K562 (cell line): ENCODE data around the gene ADK. TPM values are rescaled to one million over a fixed set of nuclear protein-coding genes. Genes with fewer than 3 reads are reported as not detected.
A peak's percentile ranks its signal among the peaks of the same experiment; 100 is the strongest.

ENCODE experiments used
- CBX3 ChIP-seq, 2 experiments: IDR thresholded peaks; 1 replicate in 1 of 2; 2 replicates in 1 of 2; pipeline ENCODE4 v1.6.1; 2012; ENCODE audit warnings: inconsistent platforms in 2 of 2, low read length in 2 of 2, borderline replicate concordance in 1 of 2, control low read depth in 1 of 2
- CEBPZ ChIP-seq: fragments of 150-350 bp; IDR thresholded peaks from 2 replicates; pipeline ENCODE4 v1.6.1; 2014; ENCODE audit warnings: low read depth, mild to moderate bottlenecking, low read length, borderline replicate concordance
- CREBBP ChIP-seq: IDR thresholded peaks from one replicate; pipeline ENCODE4 v1.6.1; 2012; ENCODE audit warnings: low read depth, mild to moderate bottlenecking, control low read depth, inconsistent platforms, low read length
- DPF2 ChIP-seq: fragments of 450-650 bp; IDR thresholded peaks from 2 replicates; pipeline ENCODE4 v1.6.1; 2016
- EP400 ChIP-seq: fragments of 450-650 bp; IDR thresholded peaks from 2 replicates; pipeline ENCODE4 v1.6.1; 2017; ENCODE audit warnings: antibody characterized with exemption, mild to moderate bottlenecking, moderate library complexity
- KHSRP ChIP-seq: fragments of 450-650 bp; IDR thresholded peaks from 2 replicates; pipeline ENCODE4 v1.6.1; 2017
- LEF1 ChIP-seq: fragments of 450-650 bp; IDR thresholded peaks from 2 replicates; pipeline ENCODE4 v1.6.1; 2016; ENCODE audit warnings: mild to moderate bottlenecking
- NCOA6 ChIP-seq: fragments of 450-650 bp; IDR thresholded peaks from 2 replicates; pipeline ENCODE4 v1.6.1; 2017; ENCODE audit warnings: mild to moderate bottlenecking
- PHB ChIP-seq: fragments of 250-450 bp; sonication (Bioruptor Pico); IDR thresholded peaks from 2 replicates; pipeline ENCODE4 v1.5.0; 2021
- POLR2B ChIP-seq: fragments of 450-650 bp; IDR thresholded peaks from 2 replicates; pipeline ENCODE4 v1.6.1; 2018; ENCODE audit warnings: low read depth; ENCODE audit not compliant: partially characterized antibody
- PTRF ChIP-seq: fragments of 450-650 bp; IDR thresholded peaks from 2 replicates; pipeline ENCODE4 v1.6.1; 2016; ENCODE audit warnings: mild to moderate bottlenecking, missing genetic modification characterization, missing compliant biosample characterization
- RHOXF2B ChIP-seq: fragments of 250-450 bp; sonication (Bioruptor Pico); conservative IDR thresholded peaks from 2 replicates; pipeline ENCODE4 v1.5.1; 2021
- SNRNP70 ChIP-seq: fragments of 200-400 bp; formaldehyde crosslinking; optimal IDR thresholded peaks from 2 replicates; pipeline ENCODE3; 2017; ENCODE audit warnings: low read depth, low read length
- YY1 ChIP-seq, 3 experiments: IDR thresholded peaks; 2 replicates each; pipeline ENCODE4 v1.6.1; 2011; ENCODE audit warnings: low read length in 2 of 3, mild to moderate bottlenecking in 2 of 3, moderate library complexity in 2 of 3, borderline replicate concordance in 1 of 3, control low read depth in 1 of 3, low read depth in 1 of 3; ENCODE audit not compliant: insufficient read depth in 3 of 3, insufficient replicate concordance in 2 of 3, control insufficient read depth in 1 of 3, insufficient read length in 1 of 3; ENCODE audit errors: extremely low read depth in 1 of 3
- ZBTB17 ChIP-seq: fragments of 450-650 bp; formaldehyde crosslinking; IDR thresholded peaks from 2 replicates; pipeline ENCODE4 v1.4.0; 2020; ENCODE audit warnings: mild to moderate bottlenecking
- ZNF217 ChIP-seq: sonication (generic); formaldehyde crosslinking; IDR thresholded peaks from 2 replicates; pipeline ENCODE4 v1.8.0; 2022; ENCODE audit warnings: mild to moderate bottlenecking, missing genetic modification reagents
- ZNF232 ChIP-seq: sonication (generic); formaldehyde crosslinking; IDR thresholded peaks from 2 replicates; pipeline ENCODE4 v1.8.0; 2022; ENCODE audit warnings: mild to moderate bottlenecking, missing genetic modification reagents
- ZNF695 ChIP-seq: fragments of 450-650 bp; formaldehyde crosslinking; IDR thresholded peaks from 2 replicates; pipeline ENCODE4 v1.4.0; 2020; ENCODE audit warnings: mild to moderate bottlenecking, moderate library complexity
- ZNF766 ChIP-seq: fragments of 200-800 bp; sonication (Bioruptor generic); conservative IDR thresholded peaks from 2 replicates; pipeline ENCODE4 v1.6.1; 2016; ENCODE audit warnings: missing genetic modification characterization, missing compliant biosample characterization
- polyA plus RNA-seq, 8 experiments: library from polyadenylated mRNA; depleted of rRNA in 4 of 8; stranded (reverse) in 5 of 8; unstranded in 3 of 8; fragments of >200 nt; fragmentation: Nextera tagmentation in 2 of 8; fragmentation: Illumina TruSeq in 1 of 8; extraction: Ambion mirVana in 2 of 8; extraction: Trizol in 1 of 8; gene quantifications; 2 replicates each; pipeline versions ENCODE4 v1.2.1 to v1.2.3, GENCODE V29; 2011 to 2014; ENCODE audit warnings: inconsistent platforms in 1 of 8, missing spikeins in 1 of 8
- total RNA-seq, 7 experiments: library from RNA; depleted of rRNA in 6 of 7; stranded (reverse); fragments of >200 nt in 6 of 7; fragmentation: Illumina TruSeq in 2 of 7; extraction: Trizol in 2 of 7; gene quantifications; 2 replicates each; pipeline versions ENCODE4 v1.2.1 to v1.2.3, GENCODE V29; 2011 to 2021; ENCODE audit warnings: low replicate concordance in 1 of 7
- TF ChIP-seq, protein P1 (sequence below): fragments of 450-650 bp; conservative IDR thresholded peaks from 2 replicates; pipeline ENCODE4 v1.6.1; 2016; ENCODE audit warnings: missing genetic modification characterization, low read depth, mild to moderate bottlenecking, missing compliant biosample characterization, moderate library complexity
- TF ChIP-seq, protein P2 (sequence below): fragments of 250-450 bp; sonication (Bioruptor Pico); IDR thresholded peaks from 2 replicates; pipeline ENCODE4 v1.5.1; 2021; ENCODE audit warnings: mild to moderate bottlenecking
- TF ChIP-seq, protein P3 (sequence below): sonication (generic); formaldehyde crosslinking; IDR thresholded peaks from 2 replicates; pipeline ENCODE4 v1.8.0; 2022; ENCODE audit warnings: missing genetic modification reagents, mild to moderate bottlenecking, moderate library complexity, borderline replicate concordance

ADK gene
- total and polyA plus RNA-seq, 9 of the 15 experiments (the other 6 are each of a cell fraction or from before 2014, with no cell fraction given), result 54.2 to 97.8 (median 73.6) TPM

DNA sequence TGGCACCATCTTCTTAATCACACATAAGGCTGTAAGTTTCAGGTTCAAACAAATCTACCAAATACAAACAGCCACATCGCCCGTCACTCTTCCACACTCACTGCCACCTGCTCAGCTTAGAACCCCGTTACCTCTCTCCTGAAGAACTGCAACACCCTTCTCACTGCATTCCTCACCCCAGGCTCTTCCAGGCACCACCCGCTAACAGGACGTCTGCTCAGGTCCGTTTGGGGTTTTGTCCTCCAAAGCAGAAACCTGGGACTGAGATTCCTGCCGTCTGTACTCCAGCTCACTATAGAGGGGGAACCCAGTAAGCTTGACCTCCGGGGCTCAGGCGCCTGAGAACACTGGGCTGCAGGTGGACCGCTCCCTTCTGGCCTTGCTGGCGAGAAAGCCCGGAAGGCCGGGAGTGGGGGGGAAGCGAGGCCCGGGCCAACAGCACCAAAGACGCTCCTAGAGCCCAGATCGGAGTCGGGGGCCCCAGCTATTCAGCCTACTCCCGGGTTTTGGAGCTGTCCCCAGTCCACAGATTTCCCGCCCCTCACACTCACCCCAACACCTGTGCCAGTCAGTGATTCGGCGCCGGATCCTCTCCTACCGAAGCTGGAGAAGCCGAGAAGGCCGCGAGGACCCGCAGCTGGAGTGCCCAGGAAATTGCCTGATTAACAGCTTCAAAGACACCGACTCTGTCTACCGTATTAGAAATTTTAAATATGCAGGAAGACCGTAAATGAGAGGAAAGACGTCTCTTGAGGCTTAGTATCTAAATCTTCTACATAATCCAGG lies 624 bp upstream of the ADK start, which contains the start of gene AP3M1 (continued):
- TF ChIP-seq ZBTB17, result peak; percentile 60; the same call in 1 of the 2 replicates
- TF ChIP-seq, protein P1, sequence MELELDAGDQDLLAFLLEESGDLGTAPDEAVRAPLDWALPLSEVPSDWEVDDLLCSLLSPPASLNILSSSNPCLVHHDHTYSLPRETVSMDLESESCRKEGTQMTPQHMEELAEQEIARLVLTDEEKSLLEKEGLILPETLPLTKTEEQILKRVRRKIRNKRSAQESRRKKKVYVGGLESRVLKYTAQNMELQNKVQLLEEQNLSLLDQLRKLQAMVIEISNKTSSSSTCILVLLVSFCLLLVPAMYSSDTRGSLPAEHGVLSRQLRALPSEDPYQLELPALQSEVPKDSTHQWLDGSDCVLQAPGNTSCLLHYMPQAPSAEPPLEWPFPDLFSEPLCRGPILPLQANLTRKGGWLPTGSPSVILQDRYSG (tag), result no peak
- no peak for TF ChIP-seq CREBBP
- no peak for TF ChIP-seq SNRNP70
- TF ChIP-seq, protein P2, sequence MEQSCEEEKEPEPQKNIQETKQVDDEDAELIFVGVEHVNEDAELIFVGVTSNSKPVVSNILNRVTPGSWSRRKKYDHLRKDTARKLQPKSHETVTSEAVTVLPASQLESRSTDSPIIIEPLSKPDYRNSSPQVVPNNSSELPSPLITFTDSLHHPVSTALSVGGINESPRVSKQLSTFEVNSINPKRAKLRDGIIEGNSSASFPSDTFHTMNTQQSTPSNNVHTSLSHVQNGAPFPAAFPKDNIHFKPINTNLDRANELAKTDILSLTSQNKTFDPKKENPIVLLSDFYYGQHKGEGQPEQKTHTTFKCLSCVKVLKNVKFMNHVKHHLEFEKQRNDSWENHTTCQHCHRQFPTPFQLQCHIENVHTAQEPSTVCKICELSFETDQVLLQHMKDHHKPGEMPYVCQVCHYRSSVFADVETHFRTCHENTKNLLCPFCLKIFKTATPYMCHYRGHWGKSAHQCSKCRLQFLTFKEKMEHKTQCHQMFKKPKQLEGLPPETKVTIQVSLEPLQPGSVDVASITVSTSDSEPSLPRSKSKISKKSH (CRISPR knock-in tag), result no peak
- peak; percentile 63; the same call in 1 of the 2 replicates for TF ChIP-seq ZNF766 (CRISPR knock-in tag)
- TF ChIP-seq, protein P3, sequence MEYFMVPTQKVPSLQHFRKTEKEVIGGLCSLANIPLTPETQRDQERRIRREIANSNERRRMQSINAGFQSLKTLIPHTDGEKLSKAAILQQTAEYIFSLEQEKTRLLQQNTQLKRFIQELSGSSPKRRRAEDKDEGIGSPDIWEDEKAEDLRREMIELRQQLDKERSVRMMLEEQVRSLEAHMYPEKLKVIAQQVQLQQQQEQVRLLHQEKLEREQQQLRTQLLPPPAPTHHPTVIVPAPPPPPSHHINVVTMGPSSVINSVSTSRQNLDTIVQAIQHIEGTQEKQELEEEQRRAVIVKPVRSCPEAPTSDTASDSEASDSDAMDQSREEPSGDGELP (CRISPR knock-in tag), result peak; percentile 83
- no peak for TF ChIP-seq CEBPZ
- TF ChIP-seq CBX3 (IDR thresholded peaks at IDR 0.05; ENCODE audit: borderline replicate concordance in 1 of 2, low read length in 2 of 2), result no peak; a peak in 1 of 3 replicates
- no peak for TF ChIP-seq ZNF217 (CRISPR knock-in tag)
- peak; percentile 76; the same call in 1 of the 2 replicates for TF ChIP-seq EP400
- no peak for TF ChIP-seq ZNF695 (CRISPR knock-in tag)
- TF ChIP-seq PTRF (tag), result no peak
- TF ChIP-seq ZNF232, result no peak; the same call in 1 of the 2 replicates
- TF ChIP-seq DPF2, result peak; percentile 12; the same call in 1 of the 2 replicates
- TF ChIP-seq POLR2B, result peak; percentile 15
- peak in 1 of 3 experiments; percentile 8 for TF ChIP-seq YY1 (IDR thresholded peaks at IDR 0.05; ENCODE audit: borderline replicate concordance in 1 of 3, control insufficient read depth in 1 of 3, extremely low read depth in 1 of 3, insufficient read depth in 3 of 3, insufficient read length in 1 of 3, insufficient replicate concordance in 2 of 3, low read depth in 1 of 3, low read length in 2 of 3)
- TF ChIP-seq LEF1, result 0 out of 2 replicates have a peak, but pooled peaks have one; percentile 19
- no peak for TF ChIP-seq RHOXF2B
- no peak for TF ChIP-seq KHSRP
- TF ChIP-seq PHB (CRISPR knock-in tag), result no peak
- TF ChIP-seq NCOA6, result no peak
